Stimulated activated CD4-positive, alpha-beta T cell treated with anti-CD3 and anti-CD28 coated beads, Interleukin-15, amount 100 ng/mL, for 1 hour (primary cell): ENCODE data around the gene PCDHGA11.
"Not testable (repeated sequence)": the region's sequence is repeated elsewhere in the genome, so short reads cannot be mapped to it uniquely, and the experiment has no call there.

Source experiments
- DNase-seq, 2 donors: peaks; one replicate each; pipeline ENCODE4 v3.0.0-alpha.2; 2020; ENCODE audit warnings: low read depth in 1 of 2, low spot score in 1 of 2

The PCDHGA11 gene

GRCh38 chr5:141398608-141399007 lies 22.2 kb upstream of the PCDHGA11 start:
- no peak for DNase-seq

- no peak for DNase-seq
Observed at GRCh38 chr5:141399555-141400258, 21.1 kb upstream of the PCDHGA11 start.

- no peak for DNase-seq
Observed at GRCh38 chr5:141402553-141403243, 18.2 kb upstream of the PCDHGA11 start, which contains the start of gene PCDHGA9. TSS of gene PCDHGA9 (plus strand) at chr5:141402778. CDS start at chr5:141402953, 175 bp downstream.

GRCh38 chr5:141403387-141403786 lies 17.5 kb upstream of the PCDHGA11 start:
- DNase-seq, result no peak

GRCh38 chr5:141407790-141408505 lies 12.9 kb upstream of the PCDHGA11 start, which contains the start of gene PCDHGB6:
TSS of gene PCDHGB6 (plus strand) at chr5:141408021. CDS start at chr5:141408203, 182 bp downstream.
- DNase-seq, result peak in 1 of 2 donors; percentile 30

GRCh38 chr5:141409598-141410306 lies 11.1 kb upstream of the PCDHGA11 start:
- DNase-seq, result no peak

- DNase-seq, result no peak
Observed at GRCh38 chr5:141411575-141411974, 9.3 kb upstream of the PCDHGA11 start.

- DNase-seq, result no peak
Observed at GRCh38 chr5:141412854-141413539, 7.9 kb upstream of the PCDHGA11 start, which contains the start of gene PCDHGA10. TSS of gene PCDHGA10 (plus strand) at chr5:141412987. CDS start at chr5:141413176, 189 bp downstream.

GRCh38 chr5:141413540-141414069 lies 7.2 kb upstream of the PCDHGA11 start:
- DNase-seq, result no peak

GRCh38 chr5:141414548-141415274 lies 6.1 kb upstream of the PCDHGA11 start:
- not testable (repeated sequence) for DNase-seq

GRCh38 chr5:141415275-141415618 lies 5.6 kb upstream of the PCDHGA11 start:
- not testable (repeated sequence) for DNase-seq

- not testable (repeated sequence) for DNase-seq
Observed at GRCh38 chr5:141417494-141418172, 3.2 kb upstream of the PCDHGA11 start, which contains the start of gene PCDHGB7. TSS of gene PCDHGB7 (plus strand) at chr5:141417677. CDS start at chr5:141417860, 183 bp downstream.

- DNase-seq, result no peak
Observed at GRCh38 chr5:141419074-141419880, 1.6 kb upstream of the PCDHGA11 start.

- no peak for DNase-seq
Observed at GRCh38 chr5:141421489-141421855, 621 bp downstream of the PCDHGA11 start.

- no peak for DNase-seq
Observed at GRCh38 chr5:141422742-141423291, 2.0 kb downstream of the PCDHGA11 start.

- DNase-seq, result no peak
Observed at GRCh38 chr5:141427783-141428426, 7.1 kb downstream of the PCDHGA11 start.
